ENCODE measurements around the gene CHD5. TPM values are rescaled to one million over a fixed set of nuclear protein-coding genes. Genes with fewer than 3 reads are reported as not detected.

The CHD5 gene
- total RNA-seq, 2 donors from 2014 or later = under 0.01 to 2.1 TPM

DNA sequence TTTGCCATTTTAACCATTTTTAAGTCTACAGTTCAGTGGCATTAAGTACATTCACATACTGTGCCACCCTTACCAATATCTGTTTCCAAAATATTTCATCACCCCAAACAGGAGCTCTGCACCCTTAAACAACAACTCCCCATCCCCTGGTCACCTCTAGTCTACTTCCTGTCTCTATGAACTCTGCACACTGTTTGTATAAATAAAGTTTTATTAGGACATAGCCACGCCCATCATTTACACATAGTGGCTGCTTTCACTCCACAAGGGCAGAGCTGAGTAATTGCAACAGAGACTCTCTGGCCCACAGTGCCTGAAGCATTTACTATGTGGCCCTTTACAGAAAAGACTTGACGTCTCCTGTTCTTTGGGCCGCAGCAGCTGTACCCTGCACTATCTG is 104.4 kb downstream of the CHD5 start:
- Histone ChIP-seq H3K36me3 (replicated peaks in 1 of 2; ENCODE audit: insufficient read depth in 1 of 2, low read depth in 2 of 2) (no peaks in the 10 kb centered on the region), H3K27ac (no peak overlapping the region), H3K4me1 (no peaks in the 10 kb centered on the region), H3K9me3 (no peaks in the 10 kb centered on the region), H3K4me3 (no peak overlapping the region), H3K27me3 (no peaks in the 10 kb centered on the region)
- 83% methylated on average over 3 of the region's 3 CpGs for WGBS, 2 donors
- TF ChIP-seq, protein P1, sequence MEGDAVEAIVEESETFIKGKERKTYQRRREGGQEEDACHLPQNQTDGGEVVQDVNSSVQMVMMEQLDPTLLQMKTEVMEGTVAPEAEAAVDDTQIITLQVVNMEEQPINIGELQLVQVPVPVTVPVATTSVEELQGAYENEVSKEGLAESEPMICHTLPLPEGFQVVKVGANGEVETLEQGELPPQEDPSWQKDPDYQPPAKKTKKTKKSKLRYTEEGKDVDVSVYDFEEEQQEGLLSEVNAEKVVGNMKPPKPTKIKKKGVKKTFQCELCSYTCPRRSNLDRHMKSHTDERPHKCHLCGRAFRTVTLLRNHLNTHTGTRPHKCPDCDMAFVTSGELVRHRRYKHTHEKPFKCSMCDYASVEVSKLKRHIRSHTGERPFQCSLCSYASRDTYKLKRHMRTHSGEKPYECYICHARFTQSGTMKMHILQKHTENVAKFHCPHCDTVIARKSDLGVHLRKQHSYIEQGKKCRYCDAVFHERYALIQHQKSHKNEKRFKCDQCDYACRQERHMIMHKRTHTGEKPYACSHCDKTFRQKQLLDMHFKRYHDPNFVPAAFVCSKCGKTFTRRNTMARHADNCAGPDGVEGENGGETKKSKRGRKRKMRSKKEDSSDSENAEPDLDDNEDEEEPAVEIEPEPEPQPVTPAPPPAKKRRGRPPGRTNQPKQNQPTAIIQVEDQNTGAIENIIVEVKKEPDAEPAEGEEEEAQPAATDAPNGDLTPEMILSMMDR (IDR thresholded peaks at IDR 0.05) = no peak
- no peak for TF ChIP-seq POLR2A (IDR thresholded peaks at IDR 0.05)
- DNase-seq = no peak
- intact Hi-C loops (cut with DNase I) = no loop called here
- no peak for ATAC-seq

DNA sequence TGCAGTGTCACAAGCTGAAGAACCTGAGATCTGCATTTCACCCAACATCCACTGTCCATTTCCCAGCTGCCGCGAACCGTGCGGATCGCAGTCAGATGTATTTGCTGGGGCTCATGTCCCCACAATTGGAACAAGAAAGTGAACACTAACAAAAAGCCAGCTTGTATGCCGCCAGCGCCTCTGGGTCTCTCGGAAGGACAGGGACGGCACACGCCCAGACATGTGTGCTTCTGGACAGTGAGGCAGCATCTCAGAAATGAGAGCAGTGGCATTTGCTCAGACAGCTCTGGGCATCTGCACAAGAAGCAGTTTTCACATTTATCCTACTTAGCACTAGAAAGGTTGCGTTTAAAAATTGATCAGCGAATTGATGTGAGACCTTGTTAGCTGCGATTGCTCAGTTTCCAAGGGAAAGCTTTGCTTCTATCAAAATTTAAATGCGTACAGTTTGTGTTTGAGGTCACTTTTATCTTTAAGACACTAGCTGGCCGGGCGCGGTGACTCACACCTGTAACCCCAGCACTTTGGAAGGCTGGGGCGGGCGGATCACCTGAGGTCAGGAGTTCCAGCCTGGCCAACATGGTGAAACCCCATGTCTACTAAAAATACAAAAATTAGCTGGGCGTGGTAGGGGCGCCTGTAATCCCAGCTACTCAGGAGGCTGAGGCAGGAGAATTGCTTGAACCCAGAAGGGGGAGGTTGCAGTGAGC is 105.8 kb downstream of the CHD5 start:
- H3K9me3 ChIP-seq = no peaks in the 10 kb centered on the region
- intact Hi-C loops (cut with DNase I) = no loop called here
- H3K27me3 ChIP-seq = no peaks in the 10 kb centered on the region
- no peaks in the 10 kb centered on the region for H3K4me1 ChIP-seq
- TF ChIP-seq, protein P1 (IDR thresholded peaks at IDR 0.05) = no peak
- no peak for TF ChIP-seq POLR2A (IDR thresholded peaks at IDR 0.05)
- DNase-seq (no peak), ATAC-seq (no peak)
- no peak overlapping the region for H3K27ac ChIP-seq
- no peaks in the 10 kb centered on the region for H3K36me3 ChIP-seq (replicated peaks in 1 of 2; ENCODE audit: insufficient read depth in 1 of 2, low read depth in 2 of 2)
- no peak overlapping the region for H3K4me3 ChIP-seq
- 87 to 92% methylated on average over 21 of the region's 21 CpGs for WGBS, 2 donors

DNA sequence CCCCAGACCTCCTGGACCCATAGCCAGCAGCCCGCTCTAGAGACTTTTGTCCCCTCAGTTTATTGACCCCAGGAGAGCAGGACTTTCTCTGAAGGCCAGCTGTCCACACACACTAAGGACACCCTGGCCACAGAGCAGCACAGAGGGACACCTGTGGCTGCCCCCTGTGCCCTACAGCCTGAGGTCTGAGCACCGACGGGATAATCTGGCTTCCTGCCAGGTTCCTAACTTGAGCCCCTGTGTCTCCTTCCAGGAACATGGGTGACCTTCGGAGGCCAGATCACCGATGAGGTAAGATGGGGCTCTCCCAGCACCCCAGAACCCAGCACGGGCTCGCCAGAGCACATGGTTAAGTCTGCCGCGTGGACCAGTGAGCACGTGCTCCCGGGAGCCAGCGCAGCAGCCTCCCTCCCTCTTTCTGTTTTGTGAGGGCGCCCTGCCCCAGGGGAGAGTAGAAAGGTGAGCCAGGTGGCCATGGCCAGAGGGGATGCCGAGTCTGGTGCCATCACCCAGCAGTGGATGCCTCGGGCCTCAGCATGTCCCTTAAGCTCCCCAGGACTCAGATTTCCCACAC is 106.6 kb downstream of the CHD5 start:
- Histone ChIP-seq H3K4me1 (no peaks in the 10 kb centered on the region), H3K27ac (no peak overlapping the region), H3K9me3 (no peaks in the 10 kb centered on the region), H3K4me3 (no peak overlapping the region), H3K27me3 (no peaks in the 10 kb centered on the region), H3K36me3 (replicated peaks in 1 of 2; ENCODE audit: insufficient read depth in 1 of 2, low read depth in 2 of 2) (no peaks in the 10 kb centered on the region)
- ATAC-seq (no peak), DNase-seq (no peak)
- WGBS, 2 donors = 77 to 88% methylated on average over 4 to 15 of the region's 15 CpGs
- intact Hi-C loops (cut with DNase I) = no loop called here
- TF ChIP-seq POLR2A (IDR thresholded peaks at IDR 0.05) = no peak
- TF ChIP-seq, protein P1 (IDR thresholded peaks at IDR 0.05) = no peak

DNA sequence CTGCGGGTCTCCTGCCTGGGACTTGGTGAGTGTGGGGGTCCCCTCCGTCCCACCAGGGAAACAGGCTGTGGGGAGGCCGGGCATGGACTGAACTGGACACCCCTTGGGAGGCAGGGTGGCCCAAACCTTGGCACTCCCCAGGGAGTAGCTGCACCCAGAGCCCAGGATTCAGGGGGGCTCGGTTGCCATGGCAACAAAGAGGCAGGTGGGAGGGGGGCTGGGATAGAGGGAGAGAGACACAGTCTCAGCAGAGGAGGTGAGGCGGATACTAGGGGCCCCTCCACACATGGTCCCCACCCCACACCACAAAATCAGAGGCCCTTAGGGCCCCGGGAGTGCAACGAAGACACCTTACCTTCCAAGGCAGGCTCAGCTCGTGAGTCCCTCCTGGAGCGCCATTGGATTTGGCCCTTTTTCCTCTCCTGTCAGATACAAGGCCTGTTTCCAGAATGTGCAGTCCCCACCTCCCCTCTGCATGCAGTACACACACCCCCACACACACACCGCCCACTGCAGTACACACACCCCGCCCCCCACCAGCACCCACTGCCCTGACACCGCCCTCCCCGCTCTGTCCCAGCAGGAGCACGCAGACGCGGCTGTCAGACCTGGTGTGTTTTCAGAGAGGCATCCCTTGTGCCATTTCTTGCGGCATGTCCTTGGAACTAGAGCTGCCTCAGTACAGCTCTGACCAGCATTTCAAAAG is 107.2 kb downstream of the CHD5 start:
- WGBS, 2 donors = 56 to 75% methylated on average over 10 to 17 of the region's 17 CpGs
- intact Hi-C loops (cut with DNase I) = no loop called here
- no peak for ATAC-seq

DNA sequence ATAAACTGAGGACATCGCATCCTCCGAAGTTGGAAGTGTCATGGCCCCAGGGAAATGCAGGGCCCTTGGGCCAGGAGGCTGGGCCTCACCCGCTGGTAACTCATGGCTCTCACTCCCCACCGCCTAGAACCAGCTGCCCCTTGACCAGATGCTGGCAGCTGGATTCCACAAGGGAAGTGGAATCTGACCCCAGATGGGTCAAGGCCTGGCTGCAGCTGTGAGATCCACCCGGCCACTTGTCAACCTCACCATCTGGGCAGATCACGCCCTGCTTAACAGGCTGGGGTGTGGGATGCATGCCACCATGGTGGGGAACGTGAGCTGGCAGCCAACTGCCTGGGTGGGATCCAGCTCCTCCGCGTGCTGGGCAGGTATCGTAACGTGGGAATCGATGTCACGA is 108.9 kb downstream of the CHD5 start:
- 75 to 83% methylated on average over 2 to 13 of the region's 13 CpGs for WGBS, 2 donors
- Histone ChIP-seq H3K27ac (no peak overlapping the region), H3K4me1 (no peaks in the 10 kb centered on the region), H3K9me3 (no peaks in the 10 kb centered on the region), H3K27me3 (no peaks in the 10 kb centered on the region), H3K4me3 (no peak overlapping the region), H3K36me3 (replicated peaks in 1 of 2; ENCODE audit: insufficient read depth in 1 of 2, low read depth in 2 of 2) (no peaks in the 10 kb centered on the region)
- intact Hi-C loops (cut with DNase I) = no loop called here
- TF ChIP-seq, protein P1 (IDR thresholded peaks at IDR 0.05) = no peak
- DNase-seq (no peak), ATAC-seq (no peak)

More for the DNA sequence above, 107.2 kb downstream of the CHD5 start:
- H3K4me3 ChIP-seq = no peak overlapping the region
- H3K27me3 ChIP-seq = no peaks in the 10 kb centered on the region
- no peak overlapping the region for H3K27ac ChIP-seq
- DNase-seq = no peak
- TF ChIP-seq POLR2A (IDR thresholded peaks at IDR 0.05) = no peak
- H3K36me3 ChIP-seq (replicated peaks in 1 of 2; ENCODE audit: insufficient read depth in 1 of 2, low read depth in 2 of 2) = no peaks in the 10 kb centered on the region
- no peaks in the 10 kb centered on the region for H3K9me3 ChIP-seq
- H3K4me1 ChIP-seq = no peaks in the 10 kb centered on the region
